ENCODE results near the gene TMSB10. TPM values are rescaled to one million over a fixed set of nuclear protein-coding genes. Genes with fewer than 3 reads are reported as not detected.

TMSB10 gene
- 2,904 and 3,356 TPM in 2 replicates for total RNA-seq
- 2,879 and 3,340 TPM in 2 replicates for polyA plus RNA-seq

DNA sequence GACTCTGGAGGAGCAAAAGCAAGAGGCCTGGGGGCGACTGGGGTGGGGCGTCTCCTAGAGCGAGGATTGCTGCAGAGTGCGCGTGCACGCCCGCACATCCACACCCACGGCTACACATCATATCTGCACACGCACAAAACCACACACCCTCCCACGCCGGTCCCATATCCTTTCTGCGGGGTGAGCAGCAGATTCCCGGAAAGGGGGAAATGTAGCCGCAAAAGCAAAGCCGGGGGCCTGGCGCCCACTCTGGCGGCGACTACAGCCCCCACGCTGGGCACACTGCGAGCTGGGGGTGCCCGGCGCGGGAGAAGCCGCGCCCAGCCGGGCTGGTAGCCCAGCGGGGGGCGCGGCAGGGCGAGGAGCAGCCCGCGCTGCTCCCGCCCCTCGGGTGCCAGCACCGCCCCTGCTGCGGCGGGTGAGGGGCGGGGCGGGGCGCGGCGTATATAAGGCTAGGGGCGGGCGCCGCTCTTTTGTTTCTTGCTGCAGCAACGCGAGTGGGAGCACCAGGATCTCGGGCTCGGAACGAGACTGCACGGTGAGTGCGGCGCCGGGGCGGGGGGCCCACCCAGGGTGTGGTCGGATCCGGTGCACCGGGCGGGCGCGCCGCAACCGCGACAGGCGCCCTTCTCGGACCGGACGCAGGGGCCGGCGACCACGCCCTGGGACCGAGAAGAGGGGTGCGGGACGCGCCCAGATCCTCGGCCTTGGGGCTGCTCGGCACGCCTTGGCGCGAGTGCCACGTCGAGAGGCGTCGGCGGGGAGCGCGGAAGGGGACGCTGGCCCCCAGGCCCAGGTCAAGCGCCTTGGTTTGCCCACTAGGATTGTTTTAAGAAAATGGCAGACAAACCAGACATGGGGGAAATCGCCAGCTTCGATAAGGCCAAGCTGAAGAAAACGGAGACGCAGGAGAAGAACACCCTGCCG lies at the start of gene TMSB10:
TMSB10 (plus strand) TSS at position 476 of the 927 bp plus-strand sequence.
- H3K9me3 ChIP-seq (ENCODE audit: low read depth): no peaks in the 10 kb centered on the region
- H3K27me3 ChIP-seq: no peaks in the 10 kb centered on the region
- H3K27ac ChIP-seq: peak within 1 kb of the TSS; percentile 99
- H2AFZ ChIP-seq: peak within 1 kb of the TSS; percentile 98
- no peaks in the 10 kb centered on the region for H4K20me1 ChIP-seq (ENCODE audit: insufficient read depth, poor library complexity, severe bottlenecking)
- no peaks in the 10 kb centered on the region for H3K36me3 ChIP-seq (replicated peaks; ENCODE audit: insufficient read depth, low read depth)
- WGBS (ENCODE audit: low lambda C conversion rate, missing lambda C conversion rate): 2% methylated on average over 72 of the region's 94 CpGs
- DNase-seq (ENCODE audit: low spot score): peak; percentile 95
- peaks cover 18% of the 10 kb centered on the region for H3K79me2 ChIP-seq
- H3K9me2 ChIP-seq (replicated peaks; ENCODE audit: insufficient read depth): no peaks in the 10 kb centered on the region
- H3K4me2 ChIP-seq: peak within 1 kb of the TSS; percentile 86
- peak within 1 kb of the TSS; percentile 99 for H3K4me3 ChIP-seq
- TF ChIP-seq, protein P1, sequence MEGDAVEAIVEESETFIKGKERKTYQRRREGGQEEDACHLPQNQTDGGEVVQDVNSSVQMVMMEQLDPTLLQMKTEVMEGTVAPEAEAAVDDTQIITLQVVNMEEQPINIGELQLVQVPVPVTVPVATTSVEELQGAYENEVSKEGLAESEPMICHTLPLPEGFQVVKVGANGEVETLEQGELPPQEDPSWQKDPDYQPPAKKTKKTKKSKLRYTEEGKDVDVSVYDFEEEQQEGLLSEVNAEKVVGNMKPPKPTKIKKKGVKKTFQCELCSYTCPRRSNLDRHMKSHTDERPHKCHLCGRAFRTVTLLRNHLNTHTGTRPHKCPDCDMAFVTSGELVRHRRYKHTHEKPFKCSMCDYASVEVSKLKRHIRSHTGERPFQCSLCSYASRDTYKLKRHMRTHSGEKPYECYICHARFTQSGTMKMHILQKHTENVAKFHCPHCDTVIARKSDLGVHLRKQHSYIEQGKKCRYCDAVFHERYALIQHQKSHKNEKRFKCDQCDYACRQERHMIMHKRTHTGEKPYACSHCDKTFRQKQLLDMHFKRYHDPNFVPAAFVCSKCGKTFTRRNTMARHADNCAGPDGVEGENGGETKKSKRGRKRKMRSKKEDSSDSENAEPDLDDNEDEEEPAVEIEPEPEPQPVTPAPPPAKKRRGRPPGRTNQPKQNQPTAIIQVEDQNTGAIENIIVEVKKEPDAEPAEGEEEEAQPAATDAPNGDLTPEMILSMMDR (IDR thresholded peaks at IDR 0.05; ENCODE audit: poor library complexity): peak; percentile 16
- TF ChIP-seq EZH2phosphoT487 (IDR thresholded peaks at IDR 0.05; ENCODE audit: low read depth, severe bottlenecking, unreplicated experiment): no peak
- no peaks in the 10 kb centered on the region for H3K4me1 ChIP-seq (ENCODE audit: insufficient read depth)

DNA sequence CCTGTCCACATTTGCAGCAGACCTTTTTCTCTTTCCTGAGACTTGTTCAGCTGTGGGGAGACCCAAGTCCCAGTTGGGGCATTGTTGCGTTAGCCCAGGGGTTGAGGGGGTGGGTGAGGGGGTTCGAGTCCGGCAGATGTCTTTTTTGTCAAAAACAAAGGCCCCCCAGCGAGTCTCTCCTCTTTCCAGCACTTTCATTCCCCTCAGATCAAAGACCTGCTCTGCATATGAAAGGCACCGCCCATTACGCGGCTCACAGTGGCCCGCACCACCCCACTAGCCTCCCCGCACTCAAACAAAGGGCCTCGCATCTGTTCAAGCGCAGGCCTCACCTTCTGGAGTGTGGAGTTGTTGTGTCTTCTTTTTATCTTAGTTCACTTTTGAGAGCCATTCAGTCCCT lies 49.7 kb upstream of the TMSB10 start:
- Histone ChIP-seq H3K36me3 (replicated peaks; ENCODE audit: insufficient read depth, low read depth) (no peaks in the 10 kb centered on the region), H3K9me2 (replicated peaks; ENCODE audit: insufficient read depth) (no peaks in the 10 kb centered on the region), H3K27me3 (peaks cover 2% of the 10 kb centered on the region), H3K4me2 (no peak overlapping the region), H2AFZ (no peak overlapping the region), H4K20me1 (ENCODE audit: insufficient read depth, poor library complexity, severe bottlenecking) (no peaks in the 10 kb centered on the region), H3K9me3 (ENCODE audit: low read depth) (no peaks in the 10 kb centered on the region), H3K79me2 (no peaks in the 10 kb centered on the region), H3K27ac (no peak overlapping the region), H3K4me3 (no peak overlapping the region), H3K4me1 (ENCODE audit: insufficient read depth) (no peaks in the 10 kb centered on the region)
- WGBS (ENCODE audit: low lambda C conversion rate, missing lambda C conversion rate): 45% methylated on average over 11 of the region's 11 CpGs
- DNase-seq (ENCODE audit: low spot score): no peak
- no peak for TF ChIP-seq EZH2 (IDR thresholded peaks at IDR 0.05; ENCODE audit: borderline replicate concordance)
- TF ChIP-seq, protein P1 (IDR thresholded peaks at IDR 0.05; ENCODE audit: poor library complexity): no peak
- no peak for TF ChIP-seq EZH2phosphoT487 (IDR thresholded peaks at IDR 0.05; ENCODE audit: low read depth, severe bottlenecking, unreplicated experiment)

DNA sequence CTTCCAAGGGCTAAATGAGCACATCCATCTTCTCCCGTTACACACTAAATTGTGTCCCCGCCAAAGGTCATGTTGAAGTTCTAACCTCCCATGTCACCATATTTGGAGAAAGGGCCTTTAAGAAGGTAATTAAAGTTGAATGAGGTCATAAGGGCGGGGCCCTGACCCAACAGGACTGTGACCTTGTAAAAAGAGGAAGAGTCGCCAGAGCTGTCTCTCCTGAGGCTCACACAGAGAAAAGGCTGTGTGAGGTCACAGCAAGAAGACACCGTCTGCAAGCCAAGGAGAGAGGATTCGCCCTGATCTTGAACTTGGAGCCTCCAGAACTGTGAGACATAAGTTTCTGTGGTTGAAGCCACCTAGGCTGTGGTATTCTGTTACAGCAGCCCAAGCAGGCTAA lies 48.7 kb upstream of the TMSB10 start:
- TF ChIP-seq, protein P1 (IDR thresholded peaks at IDR 0.05; ENCODE audit: poor library complexity): no peak
- TF ChIP-seq EZH2 (IDR thresholded peaks at IDR 0.05; ENCODE audit: borderline replicate concordance) (no peak), EZH2phosphoT487 (IDR thresholded peaks at IDR 0.05; ENCODE audit: low read depth, severe bottlenecking, unreplicated experiment) (no peak)
- H3K36me3 ChIP-seq (replicated peaks; ENCODE audit: insufficient read depth, low read depth): no peaks in the 10 kb centered on the region
- WGBS (ENCODE audit: low lambda C conversion rate, missing lambda C conversion rate): 85% methylated on average over 6 of the region's 6 CpGs

More for the DNA sequence above, 48.7 kb upstream of the TMSB10 start:
- Histone ChIP-seq H3K9me3 (ENCODE audit: low read depth) (no peaks in the 10 kb centered on the region), H2AFZ (no peak overlapping the region), H4K20me1 (ENCODE audit: insufficient read depth, poor library complexity, severe bottlenecking) (no peaks in the 10 kb centered on the region), H3K27ac (no peak overlapping the region), H3K27me3 (peaks cover 2% of the 10 kb centered on the region), H3K9me2 (replicated peaks; ENCODE audit: insufficient read depth) (no peaks in the 10 kb centered on the region), H3K79me2 (no peaks in the 10 kb centered on the region), H3K4me1 (ENCODE audit: insufficient read depth) (no peaks in the 10 kb centered on the region), H3K4me2 (no peak overlapping the region), H3K4me3 (no peak overlapping the region)
- no peak for DNase-seq (ENCODE audit: low spot score)
